ENCODE results near the gene MRPL32. TPM values are rescaled to one million over a fixed set of nuclear protein-coding genes. Genes with fewer than 3 reads are reported as not detected.

MRPL32 gene
- total RNA-seq, 5 donors from 2014 or later (not counting 1 experiment from before 2014, with no cell fraction given) = 37.0 to 46.6 (median 40.8) TPM

GRCh38 chr7:42964849-42965805 is 33.0 kb downstream of the MRPL32 start:
- Mint-ChIP-seq H3K9me3 (no peaks in the 10 kb centered on the region), H3K4me1 (no peaks in the 10 kb centered on the region), H3K27me3 (peaks cover 10 to 15% of the 10 kb centered on the region in 2 donors), H3K27ac (no peak overlapping the region), H3K4me3 (no peak overlapping the region), H3K36me3 (no peaks in the 10 kb centered on the region)
- Histone ChIP-seq H3K27me3 (replicated peaks in 1 of 2; ENCODE audit: control insufficient read depth in 2 of 2, extremely low read depth in 1 of 2, insufficient read depth in 2 of 2, low read length in 1 of 2) (peaks cover 0 to 3% of the 10 kb centered on the region in 2 experiments), H3K9me3 (no peaks in the 10 kb centered on the region), H3K4me1 (ENCODE audit: control insufficient read depth in 1 of 2, extremely low read depth in 1 of 2, insufficient read depth in 2 of 2, low read length in 2 of 2) (no peaks in the 10 kb centered on the region), H3K27ac (ENCODE audit: low read length) (no peak overlapping the region), H3K36me3 (ENCODE audit: control insufficient read depth in 2 of 2, extremely low read depth in 1 of 2, insufficient read depth in 1 of 2, low read length in 1 of 2) (no peaks in the 10 kb centered on the region), H3K4me3 (ENCODE audit: control insufficient read depth in 1 of 2, extremely low read depth in 1 of 2, low read length in 1 of 2) (no peak overlapping the region)
- ATAC-seq (replicated peaks in 1 of 4) (no peak), DNase-seq (no peak)
- ChIA-PET POLR2A (no interaction called here), CTCF (no interaction called here)
- 85% methylated on average over 2 of the region's 6 CpGs for WGBS (ENCODE audit: insufficient coverage)

- no peak for ATAC-seq (replicated peaks in 1 of 4)
- no peaks in the 10 kb centered on the region for H3K27me3 ChIP-seq (replicated peaks in 1 of 2; ENCODE audit: control insufficient read depth in 2 of 2, extremely low read depth in 1 of 2, insufficient read depth in 2 of 2, low read length in 1 of 2)
- WGBS (ENCODE audit: insufficient coverage) = 75% methylated on average over 2 of the region's 2 CpGs
Observed at GRCh38 chr7:42967391-42967790, 35.2 kb downstream of the MRPL32 start.

GRCh38 chr7:42972699-42973500 is 40.7 kb downstream of the MRPL32 start:
- no peaks in the 10 kb centered on the region for H3K4me1 ChIP-seq (ENCODE audit: control insufficient read depth in 1 of 2, extremely low read depth in 1 of 2, insufficient read depth in 2 of 2, low read length in 2 of 2)
- peaks cover 0 to 2% of the 10 kb centered on the region in 2 experiments for H3K27me3 ChIP-seq (replicated peaks in 1 of 2; ENCODE audit: control insufficient read depth in 2 of 2, extremely low read depth in 1 of 2, insufficient read depth in 2 of 2, low read length in 1 of 2)
- no peaks in the 10 kb centered on the region for H3K9me3 ChIP-seq
- H3K9me3 Mint-ChIP-seq = no peaks in the 10 kb centered on the region
- peaks cover 10 to 26% of the 10 kb centered on the region in 2 donors for H3K27me3 Mint-ChIP-seq
- no peaks in the 10 kb centered on the region for H3K36me3 Mint-ChIP-seq
- H3K4me3 ChIP-seq (ENCODE audit: control insufficient read depth in 1 of 2, extremely low read depth in 1 of 2, low read length in 1 of 2) = no peak overlapping the region
- WGBS (ENCODE audit: insufficient coverage) = 57% methylated on average over 2 of the region's 5 CpGs
- CTCF ChIA-PET = no interaction called here
- DNase-seq = no peak
- no peak for ATAC-seq (replicated peaks in 1 of 4)
- no peak overlapping the region for H3K4me3 Mint-ChIP-seq
- no peaks in the 10 kb centered on the region for H3K36me3 ChIP-seq (ENCODE audit: control insufficient read depth in 2 of 2, extremely low read depth in 1 of 2, insufficient read depth in 1 of 2, low read length in 1 of 2)
- no peak overlapping the region for H3K27ac Mint-ChIP-seq
- POLR2A ChIA-PET = no interaction called here
- H3K27ac ChIP-seq (ENCODE audit: low read length) = no peak overlapping the region
- no peaks in the 10 kb centered on the region for H3K4me1 Mint-ChIP-seq

More at GRCh38 chr7:42967391-42967790, 35.2 kb downstream of the MRPL32 start:
- Mint-ChIP-seq H3K27me3 (peaks cover 4 to 10% of the 10 kb centered on the region in 2 donors), H3K4me1 (no peaks in the 10 kb centered on the region), H3K27ac (no peak overlapping the region), H3K36me3 (no peaks in the 10 kb centered on the region), H3K9me3 (no peaks in the 10 kb centered on the region), H3K4me3 (no peak overlapping the region)
- Histone ChIP-seq H3K9me3 (no peaks in the 10 kb centered on the region), H3K36me3 (ENCODE audit: control insufficient read depth in 2 of 2, extremely low read depth in 1 of 2, insufficient read depth in 1 of 2, low read length in 1 of 2) (no peaks in the 10 kb centered on the region), H3K4me1 (ENCODE audit: control insufficient read depth in 1 of 2, extremely low read depth in 1 of 2, insufficient read depth in 2 of 2, low read length in 2 of 2) (no peaks in the 10 kb centered on the region), H3K4me3 (ENCODE audit: control insufficient read depth in 1 of 2, extremely low read depth in 1 of 2, low read length in 1 of 2) (no peak overlapping the region), H3K27ac (ENCODE audit: low read length) (no peak overlapping the region)
- DNase-seq = no peak
- ChIA-PET POLR2A (interaction anchor here in 1 of 2 donors (0.6 kb wide), 1 partner anchor 881 kb away, joined by 4 read pairs; no protein-coding TSS in a partner anchor), CTCF (no interaction called here)

GRCh38 chr7:42976371-42976770 is 44.2 kb downstream of the MRPL32 start:
- DNase-seq = no peak
- POLR2A ChIA-PET = no interaction called here
- Mint-ChIP-seq H3K9me3 (no peaks in the 10 kb centered on the region), H3K27ac (no peak overlapping the region), H3K27me3 (peaks cover 12 to 32% of the 10 kb centered on the region in 2 donors), H3K4me1 (no peaks in the 10 kb centered on the region), H3K36me3 (no peaks in the 10 kb centered on the region), H3K4me3 (no peak overlapping the region)
- Histone ChIP-seq H3K4me1 (ENCODE audit: control insufficient read depth in 1 of 2, extremely low read depth in 1 of 2, insufficient read depth in 2 of 2, low read length in 2 of 2) (no peaks in the 10 kb centered on the region), H3K27ac (ENCODE audit: low read length) (no peak overlapping the region), H3K27me3 (replicated peaks in 1 of 2; ENCODE audit: control insufficient read depth in 2 of 2, extremely low read depth in 1 of 2, insufficient read depth in 2 of 2, low read length in 1 of 2) (peaks cover 0 to 2% of the 10 kb centered on the region in 2 experiments), H3K9me3 (no peaks in the 10 kb centered on the region), H3K36me3 (ENCODE audit: control insufficient read depth in 2 of 2, extremely low read depth in 1 of 2, insufficient read depth in 1 of 2, low read length in 1 of 2) (no peaks in the 10 kb centered on the region), H3K4me3 (ENCODE audit: control insufficient read depth in 1 of 2, extremely low read depth in 1 of 2, low read length in 1 of 2) (no peak overlapping the region)
- WGBS (ENCODE audit: insufficient coverage) = 80% methylated on average over 1 of the region's 3 CpGs
- ATAC-seq (replicated peaks in 1 of 4) = no peak
- CTCF ChIA-PET = no interaction called here

GRCh38 chr7:42978496-42978895 is 46.3 kb downstream of the MRPL32 start:
- Histone ChIP-seq H3K4me3 (ENCODE audit: control insufficient read depth in 1 of 2, extremely low read depth in 1 of 2, low read length in 1 of 2) (no peak overlapping the region), H3K27me3 (replicated peaks in 1 of 2; ENCODE audit: control insufficient read depth in 2 of 2, extremely low read depth in 1 of 2, insufficient read depth in 2 of 2, low read length in 1 of 2) (peaks cover 0 to 2% of the 10 kb centered on the region in 2 experiments), H3K4me1 (ENCODE audit: control insufficient read depth in 1 of 2, extremely low read depth in 1 of 2, insufficient read depth in 2 of 2, low read length in 2 of 2) (no peaks in the 10 kb centered on the region), H3K27ac (ENCODE audit: low read length) (no peak overlapping the region), H3K36me3 (ENCODE audit: control insufficient read depth in 2 of 2, extremely low read depth in 1 of 2, insufficient read depth in 1 of 2, low read length in 1 of 2) (no peaks in the 10 kb centered on the region), H3K9me3 (no peaks in the 10 kb centered on the region)
- DNase-seq = no peak
- CTCF ChIA-PET = no interaction called here
- peaks cover 12 to 33% of the 10 kb centered on the region in 2 donors for H3K27me3 Mint-ChIP-seq
- H3K4me1 Mint-ChIP-seq = no peaks in the 10 kb centered on the region
- POLR2A ChIA-PET = no interaction called here
- no peaks in the 10 kb centered on the region for H3K36me3 Mint-ChIP-seq
- no peaks in the 10 kb centered on the region for H3K9me3 Mint-ChIP-seq
- no peak for ATAC-seq (replicated peaks in 1 of 4)
- H3K27ac Mint-ChIP-seq = no peak overlapping the region
- no peak overlapping the region for H3K4me3 Mint-ChIP-seq

- no peak for ATAC-seq (replicated peaks in 1 of 4)
- no peaks in the 10 kb centered on the region for H3K4me1 ChIP-seq (ENCODE audit: control insufficient read depth in 1 of 2, extremely low read depth in 1 of 2, insufficient read depth in 2 of 2, low read length in 2 of 2)
- H3K9me3 Mint-ChIP-seq = peaks cover 0 to 8% (median 5%) of the 10 kb centered on the region in 3 donors
- H3K9me3 ChIP-seq = no peaks in the 10 kb centered on the region
- DNase-seq = no peak
- CTCF ChIA-PET = no interaction called here
- H3K27ac Mint-ChIP-seq = no peak overlapping the region
- POLR2A ChIA-PET = no interaction called here
- peaks cover 10 to 34% of the 10 kb centered on the region in 2 donors for H3K27me3 Mint-ChIP-seq
- WGBS (ENCODE audit: insufficient coverage) = 97% methylated on average over 2 of the region's 2 CpGs
- no peaks in the 10 kb centered on the region for H3K27me3 ChIP-seq (replicated peaks in 1 of 2; ENCODE audit: control insufficient read depth in 2 of 2, extremely low read depth in 1 of 2, insufficient read depth in 2 of 2, low read length in 1 of 2)
- H3K4me3 ChIP-seq (ENCODE audit: control insufficient read depth in 1 of 2, extremely low read depth in 1 of 2, low read length in 1 of 2) = no peak overlapping the region
- H3K4me3 Mint-ChIP-seq = no peak overlapping the region
- no peak overlapping the region for H3K27ac ChIP-seq (ENCODE audit: low read length)
- H3K36me3 Mint-ChIP-seq = no peaks in the 10 kb centered on the region
- H3K4me1 Mint-ChIP-seq = no peaks in the 10 kb centered on the region
- H3K36me3 ChIP-seq (ENCODE audit: control insufficient read depth in 2 of 2, extremely low read depth in 1 of 2, insufficient read depth in 1 of 2, low read length in 1 of 2) = no peaks in the 10 kb centered on the region
Observed at GRCh38 chr7:42980084-42980483, 47.9 kb downstream of the MRPL32 start.
